DMS 273 (cell line): ENCODE data around the gene CHRNA4.

Source experiments
- DNase-seq: peaks from one replicate; lab custom pipeline; 2025; ENCODE audit not compliant: unreplicated experiment; lab: John Stamatoyannopoulos, UW

Gene CHRNA4

DNA sequence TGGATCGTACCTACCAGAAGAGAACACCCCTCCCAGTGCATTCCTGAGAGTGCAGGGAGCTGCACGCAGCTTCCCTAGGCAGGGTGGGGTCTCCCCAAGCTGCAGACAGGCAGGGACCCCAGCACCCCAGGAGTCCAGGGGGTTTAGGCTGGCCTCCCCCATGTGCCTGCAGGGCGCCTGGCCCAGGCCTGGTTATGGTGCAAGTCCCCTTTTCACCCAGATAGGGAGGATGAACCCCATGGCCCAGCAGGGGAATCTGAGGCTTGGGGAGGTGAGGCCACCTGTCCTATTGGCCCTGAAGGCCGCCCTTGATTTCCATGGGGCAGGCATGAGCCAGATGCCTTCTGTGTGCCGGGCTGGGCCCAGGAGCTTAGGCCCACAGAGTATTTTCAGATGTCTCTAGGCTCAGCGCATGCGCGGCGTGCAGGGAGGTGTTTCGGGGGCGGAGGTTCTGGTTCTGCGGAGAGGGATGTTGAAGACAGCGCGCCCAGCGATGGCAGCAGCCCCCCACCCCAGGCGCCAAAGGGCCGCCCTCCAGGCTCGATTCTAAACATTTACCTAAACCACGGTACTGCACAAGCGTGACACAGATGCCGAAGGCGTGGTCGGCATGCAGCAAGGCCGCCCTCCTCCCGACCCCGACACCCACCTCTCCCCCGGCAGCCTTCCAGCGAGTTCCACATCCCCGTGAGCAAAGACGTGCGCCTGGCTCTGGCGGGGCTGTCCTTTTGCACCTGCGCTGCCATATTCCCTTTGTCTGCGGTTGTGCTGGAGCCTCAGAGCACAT, 38.8 kb downstream of the CHRNA4 start:
- DNase-seq = no peak

DNA sequence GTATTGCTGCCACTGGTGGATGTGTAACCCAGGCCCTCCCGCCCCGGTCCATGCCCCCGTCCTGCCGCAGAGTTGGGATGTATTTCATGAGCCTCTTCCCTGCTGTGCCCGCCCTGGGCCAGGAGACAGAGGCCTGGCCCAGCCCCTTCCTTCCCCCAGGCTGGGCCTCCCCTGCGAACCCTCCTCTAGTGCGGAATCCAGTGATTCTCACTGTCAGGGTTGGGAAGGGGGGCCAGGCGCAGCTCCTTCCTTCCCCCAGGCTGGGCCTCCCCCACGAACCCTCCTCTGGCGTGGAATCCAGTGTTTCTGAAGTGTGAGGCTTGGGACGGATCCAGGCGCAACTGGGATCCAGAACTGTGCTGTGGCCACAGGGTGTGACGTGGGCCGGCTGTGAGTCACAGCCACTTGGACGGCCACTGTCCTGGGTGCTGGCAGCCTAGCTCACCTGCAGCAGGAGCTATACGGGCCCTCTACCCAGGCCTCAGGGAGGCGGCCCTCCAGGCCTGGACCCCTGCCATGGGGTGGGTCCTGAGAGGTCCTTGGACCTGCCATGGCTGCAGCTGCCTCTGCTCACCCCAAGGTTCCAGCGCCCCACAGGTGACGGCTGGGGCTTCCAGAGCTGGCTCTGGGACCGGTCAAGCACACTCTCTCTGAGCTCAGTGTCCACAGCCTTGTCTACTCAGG, 39.9 kb downstream of the CHRNA4 start:
- DNase-seq = no peak

DNA sequence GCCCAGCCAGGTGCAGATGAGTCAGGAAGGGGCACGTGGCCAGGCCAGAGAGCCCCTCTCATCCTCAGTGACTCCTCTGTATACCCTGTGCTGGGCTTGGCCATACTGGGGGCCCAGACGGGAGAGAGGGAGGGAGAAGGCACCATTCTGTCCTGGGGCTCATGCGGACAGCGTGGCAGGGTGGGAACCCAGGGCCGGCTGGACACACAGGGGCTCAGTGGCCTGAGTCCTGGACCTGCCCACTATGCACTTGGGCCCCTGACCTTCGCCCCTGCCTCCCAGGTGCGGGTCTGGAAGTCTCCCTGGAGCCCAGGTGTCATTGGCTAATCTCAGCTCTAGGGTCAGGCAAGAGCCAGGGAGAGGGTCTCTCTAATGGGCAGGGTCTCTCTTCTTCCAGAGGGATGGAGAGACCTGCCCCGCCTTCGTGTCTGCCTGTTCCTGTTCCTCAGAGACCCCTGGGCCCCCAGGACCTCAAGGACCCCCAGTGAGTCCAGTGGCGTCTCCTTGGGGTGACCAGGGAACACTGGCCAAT, 40.5 kb downstream of the CHRNA4 start:
- no peak for DNase-seq

DNA sequence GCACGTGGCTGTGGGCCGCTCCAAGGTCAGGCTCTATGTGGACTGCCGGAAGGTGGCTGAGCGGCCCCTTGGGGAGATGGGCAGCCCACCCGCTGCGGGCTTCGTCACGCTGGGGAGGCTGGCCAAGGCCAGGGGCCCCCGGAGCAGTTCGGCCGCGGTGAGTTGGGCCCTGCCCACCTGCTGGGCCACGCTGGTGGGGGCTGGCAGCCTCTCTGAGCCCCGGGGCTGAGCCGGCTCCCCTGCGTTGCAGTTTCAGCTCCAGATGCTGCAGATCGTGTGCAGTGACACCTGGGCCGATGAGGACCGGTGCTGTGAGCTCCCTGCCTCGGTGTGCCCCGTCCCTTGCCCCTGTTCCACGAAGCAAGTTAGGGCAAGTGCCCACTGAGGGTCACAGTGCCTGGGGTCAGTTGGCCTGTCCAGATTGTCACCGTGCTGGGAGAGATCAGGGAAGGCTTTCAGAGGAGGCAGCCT, 41.1 kb downstream of the CHRNA4 start:
- DNase-seq = no peak

DNA sequence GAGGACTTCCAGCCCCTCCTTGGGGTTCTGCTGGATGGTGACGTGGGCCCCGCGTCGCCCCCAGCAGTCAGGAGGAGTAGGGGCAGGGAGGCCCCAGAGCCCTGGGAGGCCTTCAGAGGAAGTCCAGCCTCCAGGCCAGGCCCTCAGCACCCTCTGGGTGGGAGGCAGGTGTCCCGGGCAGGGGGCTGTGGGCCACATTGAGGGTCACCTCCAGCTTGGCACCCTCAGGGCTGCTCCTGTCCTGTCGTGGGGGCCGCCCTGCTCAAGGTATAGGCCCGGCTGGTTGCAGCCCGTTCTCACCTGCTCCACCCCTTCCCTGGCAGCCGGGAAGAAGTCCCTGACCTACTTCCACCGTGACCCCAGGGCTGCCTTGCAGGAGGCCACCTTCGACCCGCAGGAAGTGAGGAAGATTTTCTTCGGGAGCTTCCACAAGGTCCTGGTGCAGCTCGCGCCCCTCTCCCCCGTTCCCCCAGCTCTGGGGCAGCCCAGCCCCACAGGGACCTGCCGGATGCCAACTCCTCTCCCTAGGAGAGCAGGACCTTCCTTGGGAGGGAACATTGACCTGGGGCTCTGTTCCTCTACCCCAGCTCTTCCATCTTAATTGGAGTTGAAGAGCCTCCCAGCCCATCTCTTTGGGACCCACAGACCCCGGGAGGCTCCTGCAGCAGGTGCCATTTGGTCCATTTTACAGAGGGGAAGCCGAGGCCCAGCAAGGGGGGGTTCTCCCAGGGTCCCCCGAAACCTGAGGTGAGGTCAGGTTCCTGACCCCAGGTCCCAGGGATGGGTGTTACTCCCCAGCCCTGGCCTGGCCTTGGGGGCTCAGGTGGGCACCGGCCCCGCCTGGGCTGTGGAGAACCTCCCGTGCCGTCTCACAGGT, 41.7 kb downstream of the CHRNA4 start:
- no peak for DNase-seq

DNA sequence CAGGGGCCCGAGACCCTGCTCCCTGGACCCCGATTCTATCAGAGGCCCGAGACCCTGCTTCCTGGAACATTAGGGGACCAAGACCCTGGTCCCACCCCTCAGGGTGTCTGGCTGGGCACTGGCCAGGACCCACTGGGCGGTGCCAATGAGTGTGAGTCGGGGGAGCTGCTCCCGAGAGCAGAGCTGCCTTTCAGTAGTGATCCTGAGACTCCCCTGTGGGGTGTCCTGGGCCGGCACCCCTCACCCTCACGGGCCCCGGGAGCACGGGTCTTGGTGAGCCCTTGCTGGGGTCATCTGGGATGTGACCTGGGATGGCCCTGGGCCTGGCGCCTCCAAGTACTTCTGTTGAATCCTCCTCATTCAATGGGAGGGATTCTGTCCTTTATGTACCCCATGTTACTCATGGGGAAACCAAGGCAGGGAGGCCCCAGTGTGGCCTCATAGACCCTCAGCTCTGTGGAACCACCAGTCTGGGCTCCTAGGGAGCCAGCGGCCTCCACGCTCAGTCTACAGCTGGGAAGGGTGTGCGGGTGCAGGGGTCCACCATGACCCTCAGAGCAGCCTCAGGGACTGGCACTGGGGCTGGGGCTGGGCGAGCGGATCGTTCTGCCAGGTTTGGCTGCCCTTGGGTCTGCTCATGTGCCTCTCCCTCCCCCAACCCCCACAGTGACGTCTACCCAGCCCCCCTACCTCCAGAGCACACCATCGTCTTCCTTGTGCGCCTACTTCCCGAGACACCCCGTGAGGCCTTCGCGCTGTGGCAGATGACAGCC, 42.6 kb downstream of the CHRNA4 start:
- no peak for DNase-seq

DNA sequence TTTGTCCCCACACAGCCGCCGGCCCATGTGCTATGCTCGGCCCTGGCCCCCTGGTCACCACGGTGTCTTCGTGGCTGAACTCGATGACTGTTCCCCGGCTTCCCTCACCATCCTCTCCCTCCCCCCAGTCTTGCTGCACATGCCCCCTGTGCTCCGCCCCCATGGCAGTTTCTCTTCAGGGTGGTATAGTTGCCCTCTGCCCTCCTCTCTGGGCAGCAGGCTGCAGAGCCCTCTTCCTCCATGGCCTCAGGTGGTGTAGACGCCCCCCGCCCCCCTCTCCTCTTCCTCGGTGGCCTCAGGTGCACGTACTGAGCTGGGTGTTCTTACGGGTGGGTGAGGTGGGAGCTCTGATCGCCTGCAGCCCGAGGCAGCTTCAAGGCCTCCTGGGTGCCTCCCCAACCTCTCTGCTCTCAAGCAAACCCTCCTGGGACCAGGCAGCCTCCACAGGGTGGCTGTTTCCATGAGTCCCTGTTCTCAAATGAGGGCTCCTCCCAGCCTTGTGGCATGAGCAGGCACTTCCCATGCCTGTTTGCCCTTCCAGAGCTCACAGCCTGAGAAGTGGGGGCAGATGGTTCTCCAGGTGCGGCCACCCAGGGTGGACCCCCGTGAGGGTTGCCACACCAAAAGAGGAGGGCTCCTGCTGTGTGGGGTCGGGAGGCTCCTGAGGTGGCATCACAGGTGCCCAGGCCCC, 43.4 kb downstream of the CHRNA4 start:
- no peak for DNase-seq

DNA sequence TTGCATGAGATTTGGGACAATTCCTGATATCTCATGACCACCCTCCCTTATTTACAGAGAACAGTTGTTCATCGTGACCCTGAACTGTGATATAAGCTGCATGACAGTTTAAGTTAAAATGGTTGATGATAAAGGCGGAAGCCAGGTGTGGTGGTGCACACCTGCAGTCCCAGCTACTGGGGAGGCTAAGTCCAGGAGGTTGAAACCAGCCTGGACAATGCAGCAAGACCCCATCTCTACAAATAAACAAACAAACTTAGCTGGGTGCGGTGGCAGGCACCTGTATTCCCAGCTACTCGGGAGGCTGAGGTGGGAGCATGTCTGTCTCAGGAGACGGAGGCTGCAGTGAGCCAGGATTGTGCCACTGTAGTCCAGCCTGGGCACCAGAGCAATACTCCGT, 44.1 kb downstream of the CHRNA4 start:
- no peak for DNase-seq

DNA sequence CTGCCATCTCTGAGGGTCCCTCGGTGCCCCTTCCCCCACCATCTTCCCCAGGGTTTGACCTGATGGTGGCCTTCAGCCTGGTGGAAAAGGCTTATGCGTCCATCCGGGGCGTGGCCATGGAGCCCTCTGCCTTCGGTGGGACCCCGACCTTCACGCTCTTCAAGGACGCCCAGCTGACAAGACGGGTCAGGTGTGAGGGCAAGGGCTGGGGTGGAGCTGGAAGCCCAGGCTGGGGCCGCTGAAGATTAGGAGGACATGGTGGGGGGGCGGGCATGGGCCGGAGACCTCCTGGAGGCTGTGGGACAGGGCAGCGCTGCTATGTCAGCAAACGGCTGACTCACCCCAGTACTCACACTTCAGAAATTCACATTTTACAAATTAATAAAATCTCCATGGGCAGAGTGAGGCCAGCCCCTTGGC, 44.6 kb downstream of the CHRNA4 start:
- DNase-seq = no peak

DNA sequence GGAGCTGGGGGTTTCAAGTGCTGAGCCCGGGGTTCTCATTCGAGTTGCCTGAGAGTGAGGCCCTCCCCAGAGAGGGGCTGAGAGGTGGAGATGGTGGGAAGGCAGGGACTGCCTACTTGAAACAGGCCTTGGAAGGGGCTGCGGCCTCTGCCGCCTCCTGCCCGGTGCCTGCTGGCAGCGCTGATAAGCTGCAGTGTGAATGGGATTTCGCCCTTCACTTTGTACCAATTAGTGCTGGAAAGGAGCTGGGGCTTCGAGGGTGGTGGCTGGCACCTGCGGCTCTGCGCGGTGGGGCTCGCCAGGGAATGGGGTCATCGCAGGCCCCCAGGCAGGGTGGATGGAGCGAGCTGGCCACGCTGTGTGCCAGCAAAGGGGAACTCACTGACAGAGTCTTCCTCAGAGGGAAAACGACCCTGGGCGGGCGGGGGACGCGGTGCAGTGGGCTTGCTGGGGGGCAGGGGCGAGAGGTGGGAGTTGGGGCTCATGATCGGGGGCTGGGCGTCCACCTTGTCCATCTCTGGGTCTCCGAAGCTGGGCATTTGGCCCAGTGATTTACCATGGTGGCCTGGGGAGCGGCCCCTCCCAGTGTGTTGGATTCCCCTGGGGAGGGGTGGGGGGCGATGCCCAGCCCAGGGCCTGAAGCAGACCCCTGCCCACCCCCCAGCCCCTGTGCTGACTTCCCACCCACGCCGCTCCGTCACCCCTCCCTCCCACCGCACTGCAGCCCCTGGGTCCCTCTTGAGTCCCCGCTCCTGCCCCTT, 45.2 kb downstream of the CHRNA4 start:
- DNase-seq = no peak

DNA sequence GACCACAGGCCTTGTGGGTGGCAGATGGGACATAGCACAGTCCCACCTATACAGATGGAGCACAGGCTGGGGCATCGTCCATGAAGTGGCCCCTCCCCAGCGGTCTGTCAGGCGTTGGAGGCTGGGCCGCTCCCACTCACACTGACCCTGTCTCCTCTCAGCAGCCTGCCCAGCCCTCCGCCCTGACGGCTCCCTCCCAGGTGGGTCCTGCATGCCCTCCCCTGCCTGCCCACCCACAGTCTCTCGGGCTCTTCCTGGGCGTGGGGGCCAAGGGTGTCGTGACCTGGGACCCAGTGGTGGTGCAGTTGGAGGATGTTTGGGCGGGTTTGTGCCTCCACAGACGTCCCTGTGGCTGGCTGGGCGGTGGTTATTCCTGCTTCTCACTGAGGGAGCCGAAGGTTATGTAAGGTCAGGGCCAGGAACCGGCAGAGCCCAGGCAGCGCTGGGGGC, 45.9 kb downstream of the CHRNA4 start:
- no peak for DNase-seq

DNA sequence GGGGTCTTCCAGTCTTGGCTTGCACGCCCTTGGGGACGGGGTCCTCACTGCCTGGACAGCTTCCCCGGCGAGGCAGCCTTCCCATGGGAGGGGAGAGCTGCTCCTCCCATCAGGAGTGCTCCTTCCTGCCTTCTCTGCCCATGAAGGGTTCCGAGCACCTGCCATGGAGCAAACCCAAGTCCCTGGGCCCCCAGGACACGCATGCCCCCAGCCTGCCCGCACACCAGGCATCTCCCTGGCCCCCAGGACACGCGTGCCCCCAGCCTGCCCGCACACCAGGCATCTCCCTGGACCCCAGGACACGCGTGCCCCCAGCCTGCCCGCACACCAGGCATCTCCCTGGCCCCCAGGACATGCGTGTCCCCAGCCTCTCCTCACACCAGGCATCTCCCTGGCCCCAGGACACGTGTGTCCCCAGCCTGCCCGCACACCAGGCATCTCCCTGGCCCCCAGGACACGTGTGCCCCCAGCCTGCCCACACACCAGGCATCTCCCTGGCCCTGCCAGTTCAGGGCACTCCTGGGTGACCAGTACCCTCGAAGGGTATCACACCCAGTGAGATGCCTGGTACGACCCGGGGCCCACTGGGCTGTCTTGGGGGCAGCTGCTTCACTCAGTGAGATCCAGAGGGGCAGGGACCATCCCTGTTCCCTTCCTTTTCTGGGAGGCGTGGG, 46.4 kb downstream of the CHRNA4 start:
- no peak for DNase-seq

DNA sequence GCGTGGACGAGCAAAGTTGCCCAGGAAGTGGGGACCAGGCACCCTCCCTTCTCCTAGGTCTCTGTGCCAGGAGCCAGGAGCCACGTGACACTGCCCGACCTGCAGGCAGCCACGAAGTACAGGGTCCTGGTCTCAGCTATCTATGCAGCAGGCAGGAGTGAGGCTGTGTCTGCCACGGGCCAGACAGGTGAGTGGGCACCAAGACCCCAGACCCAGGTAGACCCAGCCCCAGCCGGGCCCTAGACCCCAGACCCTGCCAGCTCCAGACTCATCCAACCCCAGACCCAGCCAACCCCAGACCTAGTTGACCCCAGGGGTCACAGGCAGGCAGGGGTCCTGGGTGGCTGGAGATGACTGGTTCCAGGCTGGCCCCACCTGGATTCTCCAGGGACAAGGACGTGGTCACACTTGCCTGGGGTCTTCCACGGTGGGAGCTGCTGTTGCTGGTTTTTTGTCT, 47.1 kb downstream of the CHRNA4 start:
- DNase-seq = no peak

DNA sequence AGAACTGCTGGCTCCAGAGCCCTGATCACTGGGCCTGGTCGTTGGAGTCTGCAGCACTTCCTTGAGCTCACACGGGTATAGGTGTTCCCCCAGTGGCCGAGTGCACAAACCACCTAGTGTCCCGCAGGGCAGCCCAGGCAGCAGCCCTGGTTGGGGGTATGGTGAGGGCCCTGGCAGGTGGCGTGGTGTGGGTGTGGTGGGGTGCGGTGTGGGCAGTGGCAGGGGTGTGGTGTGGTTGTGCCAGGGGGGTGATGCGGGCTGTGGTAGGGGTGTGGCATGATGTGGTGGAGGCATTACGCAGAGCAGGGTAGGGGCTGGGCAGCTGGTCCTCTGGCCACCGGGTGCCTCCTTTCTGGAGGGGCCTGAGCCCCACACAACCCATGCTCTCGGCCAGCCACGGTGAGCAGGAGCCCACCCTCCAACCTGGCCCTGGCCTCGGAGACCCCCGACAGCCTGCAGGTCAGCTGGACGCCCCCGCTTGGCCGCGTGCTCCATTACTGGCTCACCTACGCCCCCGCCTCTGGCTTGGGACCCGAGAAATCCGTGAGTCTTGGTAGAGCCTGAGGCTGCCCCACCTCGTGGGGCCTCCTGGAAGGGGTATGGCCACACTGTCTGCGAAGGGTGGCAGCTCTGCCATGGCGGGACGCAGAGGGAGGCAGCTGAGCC, 47.7 kb downstream of the CHRNA4 start:
- no peak for DNase-seq

DNA sequence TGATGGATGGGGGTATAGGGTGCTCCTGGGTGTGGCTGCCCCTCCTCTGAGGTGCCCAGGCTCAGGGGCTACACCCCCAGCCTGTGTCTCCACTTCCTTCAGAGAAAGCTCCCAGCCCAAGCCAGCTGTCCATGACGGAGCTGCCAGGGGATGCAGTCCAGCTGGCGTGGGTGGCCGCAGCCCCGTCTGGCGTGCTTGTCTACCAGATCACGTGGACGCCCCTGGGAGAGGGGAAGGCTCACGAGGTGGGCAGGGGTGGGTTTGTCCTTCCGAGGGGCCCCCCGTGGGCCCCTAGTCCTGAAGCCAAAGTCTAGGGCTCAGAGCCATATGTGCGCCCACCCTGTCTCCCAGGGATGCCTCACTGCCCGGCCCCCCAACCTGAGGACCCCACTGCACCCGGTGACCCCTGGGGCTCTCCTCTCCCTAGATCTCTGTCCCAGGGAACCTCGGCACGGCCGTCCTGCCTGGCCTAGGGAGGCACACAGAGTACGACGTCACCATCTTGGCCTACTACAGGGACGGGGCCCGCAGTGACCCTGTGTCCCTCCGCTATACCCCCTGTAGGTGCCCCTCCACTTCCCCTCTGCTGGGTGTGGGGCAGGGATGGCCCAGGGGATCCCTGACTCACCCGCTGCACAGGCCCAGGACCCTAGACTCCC, 48.3 kb downstream of the CHRNA4 start:
- DNase-seq = peak; percentile 67

DNA sequence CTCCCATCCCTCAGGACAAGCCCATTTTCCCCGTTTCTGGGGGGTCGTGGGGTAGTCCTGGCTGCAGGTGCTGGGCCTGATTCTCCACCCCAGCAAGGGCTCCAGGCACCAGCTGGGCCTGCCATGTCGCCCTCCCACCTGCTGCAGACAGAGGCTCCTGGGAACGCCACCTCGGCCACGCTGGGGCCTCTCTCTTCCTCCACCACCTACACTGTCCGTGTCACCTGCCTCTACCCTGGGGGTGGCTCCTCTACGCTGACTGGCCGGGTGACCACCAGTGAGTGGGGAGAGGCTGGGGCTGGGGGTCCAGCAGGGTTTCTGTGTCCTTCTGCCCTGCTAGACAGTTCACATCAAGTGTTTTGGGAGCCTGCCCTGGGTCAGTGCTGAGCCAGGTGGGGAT, 48.9 kb downstream of the CHRNA4 start:
- peak; percentile 43 for DNase-seq

DNA sequence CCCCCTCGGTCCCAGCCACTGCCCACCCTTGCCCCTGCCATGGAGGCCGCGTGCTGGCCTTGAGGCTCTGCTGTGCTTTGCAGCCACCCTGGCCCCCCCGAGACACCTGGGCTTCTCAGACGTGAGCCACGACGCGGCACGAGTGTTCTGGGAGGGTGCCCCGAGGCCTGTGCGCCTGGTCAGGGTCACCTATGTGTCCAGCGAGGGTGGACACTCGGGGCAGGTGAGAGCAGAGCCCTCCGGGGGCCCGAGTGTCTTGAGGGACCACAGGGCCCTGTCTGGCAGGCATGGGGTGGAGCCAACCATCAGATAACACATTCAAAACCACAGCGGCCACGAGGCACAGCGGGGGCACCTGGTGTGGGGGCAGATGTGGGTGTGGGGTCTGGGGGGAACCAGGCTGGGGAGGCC, 49.3 kb downstream of the CHRNA4 start:
- DNase-seq = no peak
